ENCODE data around the gene SPTLC3.

SPTLC3 gene

DNA sequence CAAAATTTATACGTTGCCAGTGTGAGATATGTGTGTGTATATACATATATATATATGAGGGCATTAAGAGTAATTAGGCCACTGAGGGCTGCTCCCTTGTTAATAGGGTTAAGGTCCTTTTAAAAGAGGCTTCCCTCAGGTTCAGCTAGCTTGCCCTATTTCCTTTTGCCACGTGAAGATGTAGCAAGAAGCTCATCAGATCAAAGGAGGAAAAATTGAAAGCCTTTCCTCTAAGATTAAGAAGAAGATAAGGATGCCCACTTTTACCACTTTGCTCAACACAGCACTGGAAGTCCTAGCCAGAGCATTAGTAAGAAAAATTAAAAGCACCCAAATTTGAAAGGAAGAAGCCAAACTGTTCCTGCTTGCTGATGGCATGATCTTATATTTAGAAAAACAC, 179.1 kb downstream of the SPTLC3 start:
- H3K4me3 ChIP-seq (ENCODE audit: control insufficient read depth, low read depth, low read length): no peak overlapping the region
- no peak for DNase-seq (ENCODE audit: low read depth)
- no peak for TF ChIP-seq CTCF (conservative IDR thresholded peaks at IDR 0.05; ENCODE audit: control insufficient read depth, insufficient read depth, low read depth, low read length)

- no peak overlapping the region for H3K4me3 ChIP-seq (ENCODE audit: control insufficient read depth, low read depth, low read length)
- no peak for DNase-seq (ENCODE audit: low read depth)
- no peak for TF ChIP-seq CTCF (conservative IDR thresholded peaks at IDR 0.05; ENCODE audit: control insufficient read depth, insufficient read depth, low read depth, low read length)
These were observed 190.5 kb downstream of the SPTLC3 start for GRCh38 chr20:13199279-13199678.

DNA sequence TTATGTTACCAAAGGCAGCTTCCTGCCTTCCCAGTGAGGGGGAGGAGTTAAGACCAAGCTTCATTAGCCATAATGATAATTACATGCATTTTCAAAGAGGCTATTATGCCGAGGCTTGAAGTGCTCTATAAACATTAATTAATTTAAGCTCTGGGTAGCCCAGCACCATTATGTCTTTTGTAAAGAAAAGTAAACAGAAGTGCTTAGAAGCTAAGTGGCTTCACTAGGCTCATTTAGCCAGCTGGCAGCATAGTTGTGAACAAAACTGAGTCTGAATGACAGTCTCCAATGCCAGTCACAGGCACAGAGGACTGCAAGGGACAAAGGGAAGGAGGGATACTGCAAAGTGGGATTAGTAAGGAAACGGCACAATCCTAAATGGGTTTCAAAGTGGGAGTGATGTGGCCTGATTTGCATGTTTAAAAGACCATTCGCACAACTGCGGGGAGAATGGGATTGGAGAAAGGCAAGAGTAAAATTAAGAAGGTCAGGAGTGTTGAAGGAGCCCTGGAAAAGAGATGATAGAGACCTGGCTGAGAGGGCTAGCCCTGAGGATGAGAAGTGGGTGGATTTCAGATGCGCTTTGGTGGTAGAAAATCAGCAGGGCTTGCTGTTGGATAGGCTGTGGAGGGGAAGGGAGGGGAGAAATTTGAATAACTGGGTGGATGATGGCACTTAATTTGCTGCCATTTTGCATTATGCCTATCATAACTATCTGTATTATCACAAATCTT, 192.2 kb downstream of the SPTLC3 start:
- no peak for DNase-seq (ENCODE audit: low read depth)
- no peak overlapping the region for H3K4me3 ChIP-seq (ENCODE audit: control insufficient read depth, low read depth, low read length)
- no peak for TF ChIP-seq CTCF (conservative IDR thresholded peaks at IDR 0.05; ENCODE audit: control insufficient read depth, insufficient read depth, low read depth, low read length)

GRCh38 chr20:13202565-13202964, 193.8 kb downstream of the SPTLC3 start:
- no peak for TF ChIP-seq CTCF (conservative IDR thresholded peaks at IDR 0.05; ENCODE audit: control insufficient read depth, insufficient read depth, low read depth, low read length)
- no peak overlapping the region for H3K4me3 ChIP-seq (ENCODE audit: control insufficient read depth, low read depth, low read length)
- DNase-seq (ENCODE audit: low read depth): no peak

GRCh38 chr20:13205425-13205824, 196.7 kb downstream of the SPTLC3 start:
- H3K4me3 ChIP-seq (ENCODE audit: control insufficient read depth, low read depth, low read length): no peak overlapping the region
- TF ChIP-seq CTCF (conservative IDR thresholded peaks at IDR 0.05; ENCODE audit: control insufficient read depth, insufficient read depth, low read depth, low read length): no peak
- no peak for DNase-seq (ENCODE audit: low read depth)

- no peak for DNase-seq (ENCODE audit: low read depth)
- TF ChIP-seq CTCF (conservative IDR thresholded peaks at IDR 0.05; ENCODE audit: control insufficient read depth, insufficient read depth, low read depth, low read length): no peak
- H3K4me3 ChIP-seq (ENCODE audit: control insufficient read depth, low read depth, low read length): no peak overlapping the region
These were observed 197.2 kb downstream of the SPTLC3 start for GRCh38 chr20:13205848-13206434.

Measured in fibroblast of mammary gland (primary cell).